Thoracic aorta (tissue), 2 donors: ENCODE data around the gene GATB. TPM values are rescaled to one million over a fixed set of nuclear protein-coding genes. Genes with fewer than 3 reads are reported as not detected.

Experiments used
- ATAC-seq: fragments of 150-250 bp; one replicate; pipeline ENCODE4 v1.8.0; 2017; ENCODE audit warnings: low read depth; ENCODE audit not compliant: insufficient number of reproducible peaks, low FRiP score
- DNase-seq: peaks from one replicate; pipeline ENCODE4 v3.0.0-alpha.2; 2020; ENCODE audit warnings: low spot score
- H3K27ac ChIP-seq, 2 donors: fragments of 200-600 bp; sonication (generic); 1 replicate in 1 of 2; 2 replicates in 1 of 2; pipeline ENCODE4 v1.5.1; 2016; ENCODE audit warnings: mild to moderate bottlenecking in 2 of 2, moderate library complexity in 2 of 2
- H3K27me3 ChIP-seq: fragments of 200-600 bp; sonication (generic); replicated peaks from 2 replicates; pipeline ENCODE4 v1.6.0; 2016; ENCODE audit warnings: mild to moderate bottlenecking; ENCODE audit not compliant: insufficient read depth
- H3K36me3 ChIP-seq: fragments of 200-600 bp; sonication (generic); one replicate; pipeline ENCODE4 v1.5.1; 2016
- H3K4me1 ChIP-seq, 2 donors: fragments of 200-600 bp; sonication (generic); 1 replicate in 1 of 2; 2 replicates in 1 of 2; pipeline versions ENCODE4 v1.5.1 to v1.6.0; 2016; ENCODE audit warnings: low read depth in 2 of 2, mild to moderate bottlenecking in 1 of 2; ENCODE audit not compliant: control insufficient read depth in 1 of 2
- H3K4me3 ChIP-seq: fragments of 200-600 bp; sonication (generic); 2 replicates; pipeline ENCODE4 v1.5.1; 2016; ENCODE audit warnings: mild to moderate bottlenecking
- H3K9me3 ChIP-seq: fragments of 200-600 bp; sonication (generic); 2 replicates; pipeline ENCODE4 v1.5.1; 2016
- total RNA-seq, 2 donors: library from RNA; depleted of rRNA; stranded (reverse); fragments of >200 nt; gene quantifications; one replicate each; pipeline versions ENCODE4 v1.1.0 to v1.2.3, GENCODE V29; 2016
- TF ChIP-seq, protein P1 (sequence below): fragments of 200-600 bp; sonication (generic); IDR thresholded peaks from one replicate; pipeline ENCODE4 v1.5.1; 2019; ENCODE audit warnings: antibody characterized with exemption

The GATB gene
- total RNA-seq, 2 donors from 2014 or later: 7.7 to 27.2 TPM

DNA sequence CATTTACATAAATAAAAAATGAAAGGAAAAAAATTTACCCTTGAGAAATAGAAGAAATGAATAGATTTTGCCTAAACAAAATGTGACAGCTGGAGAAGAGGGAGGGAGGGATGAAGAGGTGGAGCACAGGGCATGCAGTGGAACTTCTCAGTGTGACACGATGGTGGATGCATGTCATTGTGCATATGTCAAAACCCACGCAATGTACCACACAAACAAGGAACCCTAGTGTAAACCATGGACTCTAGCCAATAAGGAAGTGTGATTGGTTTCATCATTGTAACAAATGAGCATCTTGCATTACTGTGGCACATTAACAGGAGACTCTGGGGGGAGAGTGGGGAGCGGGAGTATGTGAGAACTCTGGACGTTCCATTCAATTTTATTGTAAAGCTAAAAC, 58.6 kb downstream of the GATB start:
- no peak for ATAC-seq
- no peaks in the 10 kb centered on the region for H3K36me3 ChIP-seq

DNA sequence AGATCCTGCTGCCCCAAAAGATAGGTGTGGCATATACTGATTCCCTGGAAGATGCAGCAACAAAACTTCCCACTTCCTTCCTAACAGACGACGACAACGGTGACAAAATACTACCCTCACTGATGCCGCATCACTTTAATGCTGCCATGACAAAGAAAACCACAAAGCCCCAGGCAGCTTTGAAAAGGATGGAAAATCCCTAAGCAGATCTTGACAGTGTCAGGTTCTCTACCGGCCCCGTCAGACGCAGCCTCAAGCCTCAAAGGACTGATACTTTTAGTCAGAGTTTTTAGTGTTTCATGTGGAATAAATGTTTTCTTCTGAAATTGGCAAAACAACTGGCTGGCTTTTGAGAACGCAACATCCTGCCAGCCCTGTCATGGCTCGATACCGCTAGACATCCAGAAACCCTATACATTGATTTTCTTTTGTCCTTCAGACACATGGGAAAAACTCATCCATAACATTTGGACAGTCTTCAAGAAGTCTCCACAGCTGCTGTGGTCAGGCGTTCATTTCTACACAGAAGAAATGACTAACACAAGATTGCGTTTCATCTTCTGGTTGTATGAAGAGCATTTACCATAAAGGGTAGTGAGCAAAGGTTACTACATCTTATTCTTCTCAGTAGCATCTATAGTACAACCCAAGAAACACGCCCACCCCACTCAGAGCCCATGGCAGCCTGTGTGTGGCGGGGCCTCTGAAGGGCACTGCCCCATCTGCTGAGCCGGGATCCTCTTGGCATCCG, 60.1 kb downstream of the GATB start:
- Histone ChIP-seq H3K36me3 (no peaks in the 10 kb centered on the region), H3K4me1 (no peaks in the 10 kb centered on the region), H3K9me3 (no peaks in the 10 kb centered on the region), H3K27ac (no peak overlapping the region), H3K4me3 (no peak overlapping the region), H3K27me3 (no peaks in the 10 kb centered on the region)
- no peak for DNase-seq
- TF ChIP-seq, protein P1, sequence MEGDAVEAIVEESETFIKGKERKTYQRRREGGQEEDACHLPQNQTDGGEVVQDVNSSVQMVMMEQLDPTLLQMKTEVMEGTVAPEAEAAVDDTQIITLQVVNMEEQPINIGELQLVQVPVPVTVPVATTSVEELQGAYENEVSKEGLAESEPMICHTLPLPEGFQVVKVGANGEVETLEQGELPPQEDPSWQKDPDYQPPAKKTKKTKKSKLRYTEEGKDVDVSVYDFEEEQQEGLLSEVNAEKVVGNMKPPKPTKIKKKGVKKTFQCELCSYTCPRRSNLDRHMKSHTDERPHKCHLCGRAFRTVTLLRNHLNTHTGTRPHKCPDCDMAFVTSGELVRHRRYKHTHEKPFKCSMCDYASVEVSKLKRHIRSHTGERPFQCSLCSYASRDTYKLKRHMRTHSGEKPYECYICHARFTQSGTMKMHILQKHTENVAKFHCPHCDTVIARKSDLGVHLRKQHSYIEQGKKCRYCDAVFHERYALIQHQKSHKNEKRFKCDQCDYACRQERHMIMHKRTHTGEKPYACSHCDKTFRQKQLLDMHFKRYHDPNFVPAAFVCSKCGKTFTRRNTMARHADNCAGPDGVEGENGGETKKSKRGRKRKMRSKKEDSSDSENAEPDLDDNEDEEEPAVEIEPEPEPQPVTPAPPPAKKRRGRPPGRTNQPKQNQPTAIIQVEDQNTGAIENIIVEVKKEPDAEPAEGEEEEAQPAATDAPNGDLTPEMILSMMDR: no peak
- no peak for ATAC-seq

More for the DNA sequence above, 58.6 kb downstream of the GATB start:
- H3K4me1 ChIP-seq: no peaks in the 10 kb centered on the region
- no peak overlapping the region for H3K27ac ChIP-seq
- H3K4me3 ChIP-seq: no peak overlapping the region
- no peaks in the 10 kb centered on the region for H3K27me3 ChIP-seq
- no peaks in the 10 kb centered on the region for H3K9me3 ChIP-seq
- DNase-seq: no peak
- TF ChIP-seq, protein P1: no peak

DNA sequence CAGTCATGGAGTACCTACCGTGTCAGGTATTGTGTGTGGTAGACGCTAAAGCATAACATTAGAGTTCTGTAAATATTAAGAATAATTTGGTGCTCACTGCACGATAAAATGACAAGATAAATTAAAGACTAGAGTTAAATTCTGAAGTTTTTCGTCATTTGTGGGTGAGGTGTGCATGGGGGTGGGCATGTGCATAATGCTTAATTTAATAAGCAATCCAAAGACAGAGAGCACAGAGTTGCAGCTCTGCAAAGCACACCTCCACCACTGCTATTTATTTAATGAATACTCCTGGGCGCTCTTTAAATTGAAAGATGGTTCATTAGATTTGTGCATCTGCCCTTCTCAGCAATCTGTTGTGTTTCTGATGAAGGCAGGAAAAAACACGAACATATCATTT, 62.6 kb downstream of the GATB start:
- H3K9me3 ChIP-seq: no peaks in the 10 kb centered on the region
- ATAC-seq: no peak
- H3K4me1 ChIP-seq: no peaks in the 10 kb centered on the region
- H3K27ac ChIP-seq: no peak overlapping the region
- no peak overlapping the region for H3K4me3 ChIP-seq
- H3K27me3 ChIP-seq: no peaks in the 10 kb centered on the region
- TF ChIP-seq, protein P1: no peak
- no peak for DNase-seq
- H3K36me3 ChIP-seq: no peaks in the 10 kb centered on the region

DNA sequence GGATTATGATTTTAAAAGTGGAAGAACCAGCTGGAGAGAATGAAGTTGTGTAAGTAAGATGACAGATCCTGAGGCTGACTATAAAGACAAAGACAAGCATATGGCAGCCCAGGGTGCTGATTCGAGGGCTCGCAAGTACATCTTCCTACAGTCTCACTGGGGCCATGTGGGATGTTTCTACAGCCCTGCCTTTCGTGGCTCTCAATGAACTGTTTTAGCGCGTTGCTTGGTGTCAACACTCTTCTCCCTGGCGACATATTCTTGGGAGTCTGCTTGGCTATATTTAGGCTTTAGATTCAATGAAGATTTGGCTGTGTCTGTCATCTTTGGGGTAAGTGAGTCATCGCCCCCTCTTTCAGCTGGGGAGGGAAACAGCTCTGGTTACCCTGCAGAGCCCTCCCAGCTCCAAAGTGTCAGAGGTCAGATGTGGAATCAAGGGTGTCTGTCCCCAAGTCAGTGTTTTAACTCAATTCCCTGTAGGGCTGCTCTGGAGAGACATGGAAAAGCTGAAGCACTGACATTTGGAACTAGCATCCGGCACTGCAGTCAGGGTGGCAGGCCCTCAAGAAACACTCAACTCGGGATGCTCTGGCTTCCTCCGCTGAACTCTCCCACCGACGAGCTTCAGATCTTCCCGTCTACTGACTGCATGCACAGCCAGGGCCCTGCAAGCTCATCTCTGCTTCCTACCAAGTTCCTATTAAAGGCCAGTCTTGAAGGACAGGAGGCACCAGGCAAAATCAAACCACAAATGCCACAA, 65.7 kb downstream of the GATB start:
- DNase-seq (no peak), ATAC-seq (no peak)
- Histone ChIP-seq H3K9me3 (no peaks in the 10 kb centered on the region), H3K4me1 (peaks cover 0 to 6% of the 10 kb centered on the region in 2 donors), H3K27ac (no peak overlapping the region), H3K27me3 (no peaks in the 10 kb centered on the region), H3K4me3 (no peak overlapping the region), H3K36me3 (no peaks in the 10 kb centered on the region)
- TF ChIP-seq, protein P1: no peak

DNA sequence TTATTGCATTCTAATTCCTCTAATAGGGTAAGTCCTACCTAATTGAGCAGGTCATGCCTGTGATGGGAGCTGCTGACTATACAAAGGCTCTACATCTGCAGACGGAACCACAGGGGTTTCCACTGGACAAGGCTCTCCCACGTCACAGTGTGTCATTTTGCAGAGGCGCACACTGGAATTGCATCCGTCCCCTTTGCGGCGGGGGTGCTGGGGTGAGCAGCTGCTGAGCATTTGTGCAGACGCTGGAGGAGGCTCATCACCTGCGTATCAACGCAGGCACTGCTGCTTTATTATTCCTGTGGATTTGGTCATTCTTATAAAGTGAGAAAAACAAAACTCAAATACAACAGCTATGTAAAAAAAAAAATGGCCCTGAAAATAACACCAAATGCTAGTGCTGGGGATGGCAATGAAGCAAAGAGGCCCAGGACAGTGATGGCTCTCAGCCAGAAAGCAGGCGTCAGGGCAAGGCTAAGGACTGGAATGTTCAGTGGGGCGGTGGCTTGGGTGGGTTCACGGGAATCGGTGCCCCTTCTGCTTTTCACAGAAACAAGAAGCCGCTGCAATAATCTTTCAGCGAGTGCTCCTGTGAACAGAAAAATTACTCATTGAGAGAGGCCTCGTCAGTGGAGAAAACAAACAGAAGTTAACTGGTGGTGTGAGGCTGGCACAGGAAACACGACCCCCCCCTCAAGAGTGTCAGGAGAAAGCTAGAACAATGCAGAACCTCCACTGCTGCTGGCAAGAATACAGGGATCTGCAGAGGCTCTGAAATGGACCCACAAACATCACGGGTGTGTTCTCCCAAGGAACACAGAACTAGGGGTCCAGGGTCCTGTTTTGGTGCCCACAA, 67.8 kb downstream of the GATB start:
- Histone ChIP-seq H3K4me3 (no peak overlapping the region), H3K27me3 (no peaks in the 10 kb centered on the region), H3K27ac (no peak overlapping the region), H3K36me3 (no peaks in the 10 kb centered on the region), H3K4me1 (peaks cover 0 to 27% of the 10 kb centered on the region in 2 donors), H3K9me3 (no peaks in the 10 kb centered on the region)
- TF ChIP-seq, protein P1: no peak
- DNase-seq (no peak), ATAC-seq (no peak)
